ENCODE results near the gene UBTD1.

DNA sequence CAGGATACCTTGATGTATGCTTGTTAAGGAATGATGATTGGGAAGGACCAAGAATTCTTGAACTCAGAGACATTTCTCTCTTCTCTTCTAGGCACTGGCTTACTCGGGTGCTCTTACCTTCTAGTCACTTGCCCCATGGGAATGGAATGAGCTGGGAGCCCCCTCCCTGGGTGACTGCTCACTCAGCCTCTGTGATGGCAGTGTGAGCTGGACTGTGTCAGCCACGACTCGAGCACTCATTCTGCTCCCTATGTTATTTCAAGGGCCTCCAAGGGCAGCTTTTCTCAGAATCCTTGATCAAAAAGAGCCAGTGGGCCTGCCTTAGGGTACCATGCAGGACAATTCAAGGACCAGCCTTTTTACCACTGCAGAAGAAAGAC, 42.0 kb upstream of the UBTD1 start:
- TF ChIP-seq POLR2AphosphoS5 (IDR thresholded peaks at IDR 0.05) (no peak), CTCF (IDR thresholded peaks at IDR 0.05 in 8 of 11, conservative IDR thresholded peaks at IDR 0.05 in 3 of 11) (no peak), POLR2A (IDR thresholded peaks at IDR 0.05) (no peak)

All from spleen (tissue), 7 donors.